H1 (cell line): ENCODE results near the gene CA10. TPM values are rescaled to one million over a fixed set of nuclear protein-coding genes. Genes with fewer than 3 reads are reported as not detected.

Experiments
- CREB1 ChIP-seq: IDR thresholded peaks from 2 replicates; pipeline ENCODE4 v1.6.1; 2012; ENCODE audit warnings: inconsistent platforms
- TAF7 ChIP-seq: optimal IDR thresholded peaks from 2 replicates; pipeline ENCODE3; 2011; ENCODE audit warnings: low read depth, mild to moderate bottlenecking, inconsistent platforms, low read length, moderate library complexity, borderline replicate concordance
- TEAD4 ChIP-seq: IDR thresholded peaks from 2 replicates; pipeline ENCODE4 v1.6.1; 2012; ENCODE audit warnings: low read depth, low read length, inconsistent platforms, mixed read lengths
- polyA plus RNA-seq, 7 experiments: library from polyadenylated mRNA; depleted of rRNA in 3 of 7; stranded (reverse) in 5 of 7; unstranded in 2 of 7; fragments of >200 nt in 5 of 7; fragments of 200-250 nt in 2 of 7; gene quantifications; 1 replicate in 5 of 7; 2 replicates in 1 of 7; 4 replicates in 1 of 7; pipeline versions ENCODE4 v1.2.1 to v1.2.3, GENCODE V29; 2011 to 2013; ENCODE audit warnings: missing spikeins in 2 of 7, mixed read lengths in 2 of 7
- total RNA-seq: library from RNA; stranded (reverse); fragmentation: NEBNext Ultra II Directional; extraction: Animal tissue kit (Norgen Biotek cat#: 25700); gene quantifications from 2 replicates; pipeline ENCODE4 v1.2.1, GENCODE V29; 2021
- TF ChIP-seq, protein P1 (sequence below): IDR thresholded peaks from 2 replicates; pipeline ENCODE4 v1.6.1; 2011; ENCODE audit warnings: low read depth, mild to moderate bottlenecking, low read length; ENCODE audit not compliant: insufficient read depth

The CA10 gene
- total and polyA plus RNA-seq, 2 of the 8 experiments (the other 6 are each of a cell fraction or from before 2014, with no cell fraction given), result 0.60 to 0.63 TPM

DNA sequence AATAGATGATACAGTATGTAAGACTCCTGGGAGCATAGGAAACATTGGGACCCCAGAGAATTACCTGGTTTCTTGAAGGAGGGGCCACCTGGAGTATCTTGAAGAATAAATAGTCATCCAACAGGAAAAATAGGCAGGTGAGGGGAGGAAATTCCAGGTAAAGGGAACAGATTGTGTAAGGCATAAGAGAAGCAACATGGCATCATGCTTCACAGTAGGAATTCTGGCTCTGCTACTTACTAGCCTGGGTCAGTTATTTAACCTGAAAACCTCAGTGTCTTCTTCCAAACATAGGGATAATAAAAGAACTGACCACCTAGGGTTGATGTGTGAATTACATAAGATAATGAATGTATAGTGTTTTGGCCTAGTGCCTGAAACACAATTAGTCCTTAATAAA is 122.1 kb downstream of the CA10 start (continued):
- TF ChIP-seq, protein P1, sequence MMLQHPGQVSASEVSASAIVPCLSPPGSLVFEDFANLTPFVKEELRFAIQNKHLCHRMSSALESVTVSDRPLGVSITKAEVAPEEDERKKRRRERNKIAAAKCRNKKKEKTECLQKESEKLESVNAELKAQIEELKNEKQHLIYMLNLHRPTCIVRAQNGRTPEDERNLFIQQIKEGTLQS, result no peak
- TF ChIP-seq CREB1, result no peak
- TF ChIP-seq TEAD4, result no peak
- TF ChIP-seq TAF7, result no peak
